ENCODE results near the gene PNMA6E.

DNA sequence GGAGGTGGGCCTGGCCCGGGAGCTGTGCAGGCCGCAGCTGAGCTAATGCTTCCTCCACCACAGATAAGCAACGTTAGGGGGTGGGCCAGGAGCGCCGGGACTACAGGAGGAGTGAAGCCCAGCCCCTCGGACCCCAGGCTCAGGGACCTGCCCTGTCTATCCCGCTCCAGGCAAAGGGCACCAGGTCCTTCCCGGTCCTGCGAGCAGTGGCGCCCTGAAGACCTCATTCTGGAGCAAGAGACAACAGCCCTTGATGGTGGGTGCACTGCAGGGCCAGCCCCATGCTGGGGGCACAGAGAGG is 45.4 kb upstream of the PNMA6E start:
- TF ChIP-seq POLR2AphosphoS5 (IDR thresholded peaks at IDR 0.05; ENCODE audit: low read depth, low read length) (no peak), POLR2A (IDR thresholded peaks at IDR 0.05; ENCODE audit: low read depth, low read length) (no peak), TAF1 (IDR thresholded peaks at IDR 0.05; ENCODE audit: low read depth, low read length) (no peak), SPI1 (IDR thresholded peaks at IDR 0.05; ENCODE audit: low read depth, low read length) (no peak), PAX5 (IDR thresholded peaks at IDR 0.05; ENCODE audit: insufficient read depth, low read length, severe bottlenecking) (no peak)

Data from GM12891 (cell line).